Amniotic stem cell (primary cell): ENCODE measurements around the gene DLEC1.
A peak's percentile ranks its signal among the peaks of the same experiment; 100 is the strongest.
"Not testable (repeated sequence)": the region's sequence is repeated elsewhere in the genome, so short reads cannot be mapped to it uniquely, and the experiment has no call there.

Experiments used
- DNase-seq: peaks from one replicate; lab custom pipeline; 2025; lab: John Stamatoyannopoulos, UW

Gene DLEC1

GRCh38 chr3:38154625-38155255 is 115.7 kb downstream of the DLEC1 start:
- no peak for DNase-seq

- no peak for DNase-seq
These were observed 116.8 kb downstream of the DLEC1 start for GRCh38 chr3:38155825-38156224.

GRCh38 chr3:38157117-38157516 is 118.1 kb downstream of the DLEC1 start:
- DNase-seq = no peak

GRCh38 chr3:38157595-38157994 is 118.6 kb downstream of the DLEC1 start:
- no peak for DNase-seq

GRCh38 chr3:38158472-38158871 is 119.5 kb downstream of the DLEC1 start:
- no peak for DNase-seq

- not testable (repeated sequence) for DNase-seq
These were observed 121.7 kb downstream of the DLEC1 start for GRCh38 chr3:38160704-38161103.

GRCh38 chr3:38163117-38163840 is 124.3 kb downstream of the DLEC1 start:
- no peak for DNase-seq

GRCh38 chr3:38163841-38164642 is 125.0 kb downstream of the DLEC1 start:
- no peak for DNase-seq

- DNase-seq = no peak
These were observed 125.6 kb downstream of the DLEC1 start for GRCh38 chr3:38164643-38164951.

GRCh38 chr3:38164952-38165721 is 126.1 kb downstream of the DLEC1 start, which contains the start of gene OXSR1:
Gene OXSR1 (plus strand): TSS chr3:38165537. CDS start chr3:38165877, 340 bp downstream.
- DNase-seq = peak; percentile 99

GRCh38 chr3:38165722-38166387 is 126.8 kb downstream of the DLEC1 start:
- no peak for DNase-seq

- DNase-seq = no peak
These were observed 128.6 kb downstream of the DLEC1 start for GRCh38 chr3:38167591-38167990.

- DNase-seq = peak; percentile 71
These were observed 129.4 kb downstream of the DLEC1 start for GRCh38 chr3:38168151-38169026.

GRCh38 chr3:38169027-38169317 is 130.0 kb downstream of the DLEC1 start:
- DNase-seq = no peak

GRCh38 chr3:38170722-38171121 is 131.7 kb downstream of the DLEC1 start:
- DNase-seq = no peak

GRCh38 chr3:38171622-38172021 is 132.6 kb downstream of the DLEC1 start:
- no peak for DNase-seq
